SK-N-MC (cell line): ENCODE results near the gene STPG2.

ENCODE experiments used
- EZH2 ChIP-seq: fragments of 200-600 bp; sonication (generic); IDR thresholded peaks from one replicate; pipeline ENCODE4 v1.6.1; 2017; ENCODE audit warnings: antibody characterized with exemption
- POLR2AphosphoS5 ChIP-seq: IDR thresholded peaks from 2 replicates; pipeline ENCODE4 v1.6.1; 2012; ENCODE audit warnings: mild to moderate bottlenecking, low read depth, low read length, borderline replicate concordance

DNA sequence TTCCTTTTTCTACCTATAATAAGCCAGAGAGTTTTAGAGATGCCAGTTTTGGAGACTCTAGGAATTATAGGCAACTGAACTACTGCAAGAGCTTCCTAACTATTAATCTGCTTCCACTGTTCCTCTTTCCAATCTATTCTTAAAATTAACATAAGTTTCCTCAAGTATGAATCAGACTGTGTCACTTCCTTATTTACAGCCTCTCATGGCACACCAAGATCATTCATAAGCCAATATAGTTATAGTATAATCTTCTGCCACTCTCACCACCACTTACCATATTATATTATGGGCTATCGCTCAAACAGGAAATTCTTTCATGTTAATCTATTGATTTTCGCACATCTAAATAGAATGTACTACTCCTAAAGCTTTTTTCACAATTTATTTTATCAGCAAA lies 383.5 kb downstream of the STPG2 start:
- TF ChIP-seq EZH2 (no peak), POLR2AphosphoS5 (no peak)
